Activated naive CD4-positive, alpha-beta T cell treated with anti-CD3 and anti-CD28 coated beads, Interleukin-2, amount 50 U/mL, for 16 hours (primary cell): Measurements from ENCODE around the gene HPDL.
"Not testable (repeated sequence)": the region's sequence is repeated elsewhere in the genome, so short reads cannot be mapped to it uniquely, and the experiment has no call there.

Source experiments
- DNase-seq: peaks from one replicate; pipeline ENCODE4 v3.0.0-alpha.2; 2020

HPDL gene

DNA sequence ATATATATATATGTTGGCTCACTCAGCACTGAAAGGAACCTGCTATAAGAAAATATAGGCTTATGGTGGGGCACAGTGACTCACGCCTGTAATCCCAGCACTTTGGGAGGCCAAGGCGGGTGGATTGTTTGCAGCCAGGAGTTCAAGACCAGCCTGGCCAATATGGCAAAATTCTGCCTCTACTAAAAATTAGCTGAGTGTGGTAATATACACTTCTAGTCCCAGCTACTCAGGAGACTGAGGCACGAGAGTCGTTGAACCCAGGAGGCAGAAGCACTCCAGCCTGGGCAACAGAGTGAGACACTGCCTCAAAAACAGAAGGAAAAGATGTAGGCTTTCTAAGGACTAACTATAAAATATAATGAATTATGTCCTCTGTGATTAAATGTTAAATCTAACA, 28.1 kb downstream of the HPDL start:
- DNase-seq = no peak

DNA sequence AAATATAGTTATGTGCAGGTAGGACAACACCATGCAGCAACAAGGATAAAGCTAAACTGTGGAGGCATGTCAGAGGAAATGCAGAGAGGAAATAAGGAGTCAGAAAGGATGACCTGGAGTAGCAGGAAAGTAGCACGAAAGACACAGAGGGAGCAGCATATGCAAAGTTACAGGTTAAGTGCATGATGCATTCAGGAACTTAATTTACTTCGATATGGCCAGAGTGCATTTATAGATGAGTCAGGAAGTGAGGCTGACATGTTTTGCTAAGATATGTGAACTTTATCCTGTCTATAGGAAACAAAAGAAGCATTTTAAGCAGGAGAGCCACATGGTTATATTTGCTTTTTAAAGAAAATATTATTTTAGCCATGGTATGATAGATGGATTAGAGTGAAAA, 29.0 kb downstream of the HPDL start:
- DNase-seq = no peak

DNA sequence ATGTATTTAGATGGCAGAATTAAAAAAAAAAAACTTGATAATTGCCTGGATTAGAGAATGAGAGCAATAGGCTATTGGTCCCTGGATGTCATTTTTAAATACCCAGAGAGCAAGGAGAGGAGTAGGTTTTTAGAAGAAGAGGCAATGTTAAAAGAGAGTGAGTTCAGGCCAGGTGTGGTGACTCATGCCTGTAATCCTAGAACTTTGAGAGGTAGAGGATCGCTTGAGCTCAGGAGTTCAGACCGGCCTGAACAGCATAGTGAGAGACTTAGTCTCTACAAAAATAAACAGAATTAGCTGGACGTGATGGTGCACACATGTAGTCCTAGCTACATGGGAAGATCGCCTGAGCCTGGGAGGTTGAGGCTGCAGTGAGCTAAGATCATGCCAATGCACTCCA, 29.5 kb downstream of the HPDL start:
- no peak for DNase-seq

DNA sequence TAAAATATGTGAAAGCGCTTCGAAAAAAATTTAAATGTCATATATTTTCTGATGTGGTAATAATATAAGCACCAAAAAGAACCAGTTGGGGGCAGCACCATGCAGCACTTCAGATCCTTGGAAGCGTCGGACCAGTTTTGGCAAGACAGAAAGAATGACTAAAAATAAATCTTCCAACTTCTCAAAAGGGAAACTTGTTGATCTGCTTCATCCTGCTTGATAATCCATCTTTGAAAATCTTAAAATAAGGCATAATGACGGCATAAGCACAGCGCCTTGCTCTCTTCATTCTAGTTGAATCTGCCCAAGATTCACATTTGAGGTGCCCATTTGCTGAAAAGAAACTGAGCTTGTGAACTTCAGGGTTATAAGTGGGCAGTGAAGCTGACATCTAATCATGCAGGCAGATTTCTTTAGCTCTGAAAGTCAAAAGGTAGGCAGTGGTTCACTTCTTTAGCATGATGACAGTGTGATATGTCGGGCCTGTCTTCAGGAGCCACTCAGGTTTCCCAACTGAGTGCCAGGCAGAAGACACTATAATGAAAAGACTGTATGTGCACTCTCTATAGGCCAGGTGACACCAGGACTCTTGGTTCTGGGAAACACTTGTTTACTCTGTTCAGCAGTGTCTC, 33.3 kb downstream of the HPDL start:
- peak; percentile 50 for DNase-seq

DNA sequence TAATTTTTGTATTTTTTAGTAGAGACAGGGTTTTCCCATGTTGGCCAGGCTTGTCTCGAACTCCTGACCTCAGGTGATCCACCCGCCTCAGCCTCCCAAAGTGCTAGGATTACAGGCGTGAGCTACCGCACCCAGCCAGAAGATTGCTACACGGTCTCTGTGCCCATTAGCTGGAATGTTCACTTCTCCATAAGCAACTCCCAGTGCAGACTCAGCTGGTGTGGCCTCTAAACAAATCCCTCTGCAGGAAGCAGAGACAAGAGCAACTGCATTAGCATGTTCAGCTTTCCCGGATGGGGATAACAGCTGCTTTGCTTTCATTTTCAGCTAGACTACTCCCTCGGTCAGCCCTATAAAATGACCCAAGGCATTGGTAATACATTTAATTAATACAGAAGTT, 34.3 kb downstream of the HPDL start:
- DNase-seq = not testable (repeated sequence)

DNA sequence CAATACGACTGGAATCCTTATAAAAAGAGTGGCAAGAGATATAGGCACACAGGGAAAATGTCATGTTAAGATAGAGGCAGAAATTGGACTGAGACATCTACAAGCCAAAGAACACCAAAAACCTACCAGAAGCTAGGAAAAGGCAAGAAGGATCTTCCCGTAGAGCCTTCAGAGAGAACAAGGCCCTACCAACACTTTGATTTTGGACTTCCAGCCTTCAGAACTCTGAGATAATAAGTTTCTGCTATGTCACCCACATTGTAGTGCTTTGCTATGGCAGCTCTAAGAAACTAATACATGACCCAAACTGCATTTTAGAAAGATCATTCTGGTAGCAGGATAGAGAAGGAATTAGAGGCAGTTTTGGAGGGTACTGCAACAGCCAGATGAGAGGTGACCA, 37.6 kb downstream of the HPDL start:
- no peak for DNase-seq

DNA sequence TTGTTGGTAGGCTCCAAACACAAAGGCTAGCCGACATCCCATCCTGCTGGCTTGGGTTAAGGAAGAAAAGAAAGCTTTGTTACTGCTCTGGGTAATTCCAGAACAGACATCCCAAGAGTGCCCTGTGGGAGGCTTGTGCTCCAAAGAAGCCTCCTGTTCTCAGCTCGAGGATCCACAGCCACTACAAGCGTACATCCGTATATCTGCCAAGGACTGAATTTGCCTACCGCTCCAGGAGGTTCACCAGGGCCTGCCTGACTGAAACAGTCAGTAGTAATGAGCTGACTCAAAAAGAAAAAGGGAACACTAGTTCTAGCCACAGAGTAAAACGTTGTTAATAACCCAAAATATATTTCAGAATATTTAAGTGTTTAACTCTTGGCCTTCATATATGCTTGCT, 38.4 kb downstream of the HPDL start:
- no peak for DNase-seq

DNA sequence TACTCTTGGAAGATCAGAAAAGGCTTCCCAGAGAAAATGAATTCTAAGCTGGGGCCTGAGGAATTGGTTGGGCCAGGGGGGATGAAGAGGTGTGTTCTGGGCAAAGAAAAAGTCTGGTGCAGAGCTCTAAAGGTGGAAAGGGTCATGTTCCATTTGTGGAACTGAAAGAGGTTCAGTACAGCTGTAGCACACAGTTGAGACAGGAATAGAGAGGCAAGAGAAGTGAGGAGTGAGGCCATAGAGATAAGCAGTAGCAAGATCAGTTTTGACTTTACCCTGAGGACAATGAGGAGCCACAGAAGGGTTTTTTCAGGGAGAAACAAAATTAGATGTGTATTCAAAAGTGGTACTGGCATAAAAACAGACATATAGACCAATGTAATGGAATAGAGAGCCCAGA, 43.9 kb downstream of the HPDL start:
- DNase-seq = no peak

DNA sequence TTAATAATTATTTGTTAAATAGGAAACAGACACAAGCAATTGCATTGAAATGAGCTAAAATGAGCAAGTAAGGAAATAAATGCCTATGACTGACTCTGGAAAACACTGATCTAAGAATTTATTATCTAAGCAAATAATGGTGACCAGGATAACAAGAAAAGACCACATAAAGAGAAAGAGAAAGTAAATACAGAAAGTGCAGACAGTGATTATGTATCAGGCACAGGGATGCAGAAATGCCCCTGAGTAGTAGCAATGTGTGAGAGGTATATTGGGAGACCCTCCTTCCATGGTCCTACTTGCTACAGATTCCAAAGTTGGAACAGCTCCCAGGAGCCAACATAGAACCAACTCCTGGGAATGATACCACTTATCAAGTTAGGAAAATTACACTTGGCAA, 46.9 kb downstream of the HPDL start:
- DNase-seq = no peak

DNA sequence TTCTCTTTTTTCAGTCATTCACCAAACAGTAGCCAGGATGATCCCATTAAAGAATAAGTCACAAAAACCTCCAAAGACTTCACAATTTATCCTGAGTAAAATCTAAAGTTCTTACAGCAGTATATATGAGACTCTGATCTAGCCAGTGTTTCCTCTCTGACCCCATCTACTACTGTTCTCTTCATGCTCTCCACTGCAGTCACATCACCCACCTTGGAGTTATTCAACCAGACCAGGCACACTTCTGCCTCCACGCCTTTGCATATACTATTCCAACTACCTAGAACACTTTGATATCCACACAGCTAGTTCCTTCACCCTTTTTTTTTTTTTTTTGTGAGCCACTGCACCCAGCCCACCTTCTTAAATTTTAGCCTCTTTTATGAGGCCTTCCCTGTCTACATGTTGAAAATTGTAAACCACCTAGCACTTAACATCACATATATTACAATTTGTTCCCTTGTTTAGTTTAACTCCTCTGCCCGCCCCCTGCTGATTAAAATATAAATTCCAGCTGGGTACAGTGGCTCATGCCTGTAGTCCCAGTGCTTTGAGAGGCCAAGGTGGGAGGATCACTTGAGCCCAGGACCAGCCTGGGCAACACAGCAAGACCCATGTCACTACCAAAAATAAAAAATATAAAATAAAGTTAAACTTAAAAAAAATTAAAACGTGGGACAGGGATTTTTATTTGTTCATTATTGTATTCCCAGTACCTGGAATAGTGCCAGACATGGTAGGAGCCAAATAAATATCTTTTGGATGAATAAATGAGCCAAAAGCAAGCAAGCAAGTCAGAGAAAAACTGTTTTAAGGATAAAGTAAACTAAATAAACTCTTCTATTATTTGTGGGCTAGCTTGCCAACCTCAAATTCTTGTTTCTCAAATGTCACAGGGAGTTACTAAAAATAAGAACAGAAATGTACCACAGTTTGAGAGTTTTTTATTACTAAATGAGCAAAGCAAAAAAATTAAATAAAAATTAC, 48.7 kb downstream of the HPDL start:
- DNase-seq = no peak

DNA sequence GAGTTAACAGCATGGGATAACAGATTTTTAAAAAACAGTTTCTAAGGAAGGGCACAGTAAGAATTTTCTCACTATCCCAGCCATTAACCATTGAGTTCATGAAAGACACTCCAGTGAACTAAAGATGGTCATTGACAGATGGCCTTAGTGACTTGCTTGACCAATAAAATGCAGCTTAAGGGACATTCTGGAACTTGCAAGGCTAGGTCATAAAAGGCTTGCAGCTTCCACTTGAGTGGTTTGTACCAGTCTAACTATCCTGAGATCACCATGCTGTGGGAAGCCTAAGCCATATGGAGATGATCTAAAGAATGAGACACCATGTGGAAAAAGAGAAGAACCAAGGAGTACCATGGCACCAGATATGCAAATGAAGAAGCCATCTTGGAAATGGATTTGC, 51.5 kb downstream of the HPDL start:
- DNase-seq = no peak
